ENCODE measurements around the gene SLX4.
"Not testable (repeated sequence)": the region's sequence is repeated elsewhere in the genome, so short reads cannot be mapped to it uniquely, and the experiment has no call there.

The SLX4 gene

DNA sequence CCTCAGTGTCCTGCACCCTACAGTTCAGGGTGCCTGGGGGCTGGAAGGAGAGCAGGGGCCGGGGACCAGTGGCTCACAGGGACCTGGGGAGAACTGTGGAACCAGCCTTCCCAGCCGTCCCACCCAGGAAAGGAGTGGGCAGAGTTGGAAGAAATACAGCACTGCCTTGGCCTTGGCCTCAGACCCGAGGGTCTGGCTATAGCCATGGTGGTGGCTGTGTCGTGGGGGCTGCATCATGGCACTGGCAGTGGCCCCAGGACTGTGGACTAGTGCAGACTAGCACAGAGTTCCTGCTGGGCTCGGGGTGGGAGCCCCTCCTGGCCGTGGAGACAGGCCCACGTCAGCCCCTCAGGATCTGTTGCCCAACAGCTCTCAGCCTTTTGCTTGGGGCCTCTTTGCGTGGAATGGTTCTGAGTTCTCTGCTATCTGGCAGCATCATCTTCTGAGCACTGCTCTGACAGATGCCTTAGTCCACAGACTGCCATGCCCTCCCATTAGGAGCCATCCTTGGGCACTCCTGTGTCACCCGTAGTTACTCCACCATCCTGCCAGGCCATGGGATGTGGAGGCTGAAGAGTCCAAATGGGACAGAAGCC lies 30.5 kb upstream of the SLX4 start:
- no peak for DNase-seq

DNA sequence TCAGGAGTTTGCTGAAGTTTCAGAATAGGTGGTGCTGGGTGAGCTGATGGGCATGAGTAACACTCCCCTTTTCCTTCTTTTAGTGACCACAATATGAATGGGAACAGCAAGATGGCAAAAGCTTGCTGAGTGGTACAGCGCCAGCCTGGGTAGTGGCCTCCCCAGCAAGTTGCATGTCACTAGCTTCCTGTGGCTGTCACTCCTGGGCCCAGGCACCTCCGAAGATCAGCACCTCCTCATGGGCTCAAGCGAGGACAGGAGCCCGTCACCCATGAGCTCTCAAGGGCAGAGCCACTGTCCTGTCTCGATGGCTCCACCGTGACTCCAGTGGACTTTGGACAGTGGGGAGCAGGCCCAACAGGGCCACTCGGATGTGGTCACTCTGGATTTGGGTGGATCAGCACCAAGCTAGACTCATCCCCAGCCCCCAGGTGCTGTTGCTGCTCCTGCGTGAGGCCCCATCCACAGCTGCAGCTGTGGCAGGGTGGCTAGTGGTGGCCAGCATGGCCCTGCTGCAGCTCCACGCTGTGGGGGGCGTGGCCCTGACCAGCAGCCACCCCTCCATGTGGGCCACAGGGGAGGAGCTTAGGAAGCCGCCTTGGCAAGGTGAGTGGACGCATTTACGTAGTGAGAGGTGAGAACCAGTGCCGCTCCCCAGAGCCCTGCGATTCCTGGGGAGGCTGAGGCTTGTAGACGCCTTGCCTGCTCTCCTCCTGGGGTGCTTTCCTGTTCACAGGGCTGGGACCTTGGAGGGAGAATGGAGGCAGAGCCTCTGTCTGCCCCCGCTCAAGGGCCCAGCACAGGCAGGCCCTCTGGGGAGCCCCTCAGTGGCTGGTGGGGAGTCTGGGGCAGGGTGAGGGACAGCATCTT lies 29.5 kb upstream of the SLX4 start:
- no peak for DNase-seq

DNA sequence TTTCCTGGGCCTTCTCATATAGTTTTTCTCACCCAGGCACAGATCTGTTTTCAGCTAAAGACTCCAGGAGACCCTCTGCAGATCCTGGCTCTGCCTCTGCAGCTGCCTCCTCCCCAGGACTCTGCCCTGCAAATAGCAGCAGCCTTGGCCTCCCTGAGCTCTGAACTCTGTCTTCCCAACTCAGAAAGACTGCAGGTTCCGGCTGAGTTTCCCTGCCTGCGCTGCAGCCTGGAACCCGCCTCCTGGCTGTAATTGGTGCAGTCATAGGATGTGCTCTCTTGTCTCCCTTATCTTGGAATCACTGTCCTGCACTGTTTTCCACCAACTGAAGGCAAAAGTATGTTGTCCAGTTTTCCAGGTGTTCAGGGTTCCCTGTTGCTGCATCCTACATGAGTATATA lies 28.8 kb upstream of the SLX4 start:
- DNase-seq = no peak

DNA sequence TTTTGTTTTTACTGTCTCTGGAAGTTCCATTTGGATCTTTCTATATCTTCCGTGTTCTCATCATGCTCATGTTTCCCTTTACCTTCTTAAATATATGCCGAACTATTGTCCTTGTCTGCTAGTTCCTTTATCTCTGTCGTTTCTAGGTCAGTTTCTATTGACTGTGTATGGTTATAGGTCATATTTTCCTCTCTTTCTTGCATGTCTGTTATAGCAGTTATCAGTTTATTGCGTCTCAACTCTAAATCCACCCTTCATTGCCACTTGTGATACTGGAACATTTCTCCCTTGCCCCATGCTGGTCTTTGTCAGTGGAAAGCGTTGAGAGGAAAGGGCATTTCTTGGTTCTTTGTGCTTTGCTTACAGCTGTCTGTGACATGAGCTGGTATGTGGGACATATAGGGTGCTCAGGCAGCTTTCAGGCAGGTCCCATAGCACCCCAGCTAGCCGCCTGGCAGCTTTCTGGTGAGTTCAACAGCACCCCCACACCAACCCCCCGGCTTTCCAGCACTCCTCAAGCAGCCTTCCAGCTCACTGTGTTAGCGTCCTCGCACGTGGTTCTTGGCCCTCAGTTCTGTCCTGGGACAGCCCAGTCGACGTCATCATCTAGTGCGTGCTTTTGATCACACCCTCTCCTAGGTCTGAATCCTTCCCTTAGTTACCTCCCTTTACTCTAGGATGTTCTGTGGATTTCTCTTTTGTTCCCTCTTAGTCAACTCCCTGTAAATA lies 27.7 kb upstream of the SLX4 start:
- DNase-seq = no peak

DNA sequence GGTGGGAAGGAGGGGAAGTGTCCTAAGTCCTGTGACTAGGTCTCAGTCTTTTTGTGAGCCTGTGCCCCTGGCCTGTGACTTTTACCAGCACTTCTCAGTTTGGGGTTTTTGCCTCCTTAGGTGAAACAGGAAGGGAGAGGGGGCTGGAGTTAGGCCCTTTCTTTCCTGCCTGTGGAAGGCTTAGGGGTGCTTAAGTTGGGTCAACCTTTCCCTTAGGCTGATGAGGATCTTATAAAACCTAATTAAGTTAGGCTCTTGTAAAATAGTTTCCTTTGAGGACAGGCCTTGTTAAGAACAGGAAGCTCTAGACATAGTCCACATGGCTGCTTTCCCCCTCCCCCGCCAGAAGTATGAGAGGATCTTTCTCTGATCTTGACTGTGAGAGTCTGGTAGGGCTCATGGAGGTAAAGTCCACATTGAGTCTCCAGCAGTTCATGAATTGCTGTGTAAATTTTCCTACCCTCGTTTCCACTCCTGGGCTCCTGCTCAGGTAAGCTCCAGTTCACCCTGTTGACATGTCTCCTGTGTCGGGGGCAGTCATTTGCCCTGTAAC lies 26.0 kb upstream of the SLX4 start:
- no peak for DNase-seq

DNA sequence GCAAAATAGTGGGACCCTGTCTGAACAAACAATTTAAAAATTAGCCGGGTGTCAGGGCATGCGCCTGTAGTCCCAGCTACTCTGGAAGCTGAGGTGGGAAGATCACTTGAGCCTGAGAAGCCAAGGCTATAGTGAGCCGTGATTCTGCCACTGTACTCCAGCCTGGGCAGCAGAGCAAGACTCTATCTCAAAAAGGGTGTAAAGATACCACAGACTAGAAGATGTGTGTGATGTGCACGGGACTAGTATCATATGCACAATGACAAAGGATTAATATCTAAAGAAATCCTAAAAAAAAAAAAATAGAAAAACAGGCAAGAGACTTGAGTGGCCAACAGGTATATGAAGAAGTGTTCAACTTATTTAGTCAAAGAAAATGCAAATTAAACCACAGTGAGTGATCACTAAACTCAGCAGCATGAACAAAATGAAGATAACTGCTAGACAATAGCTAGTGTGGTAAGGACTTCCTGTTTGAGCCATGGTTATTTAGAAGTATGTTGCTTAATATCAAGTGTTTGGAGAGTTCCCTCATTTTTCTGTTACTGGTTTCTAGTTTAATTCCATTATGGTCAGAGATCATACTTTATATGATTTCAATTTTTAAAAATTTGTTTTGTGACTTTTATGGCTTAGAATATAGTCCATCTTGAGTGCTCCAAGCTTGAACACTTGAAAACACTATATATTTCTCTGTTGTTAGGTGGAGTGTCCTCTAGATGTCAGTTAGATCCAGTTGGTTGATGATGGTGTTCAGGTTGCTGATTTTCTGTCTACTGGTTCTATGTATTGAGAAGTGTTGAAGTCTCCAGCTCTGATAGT lies 14.7 kb upstream of the SLX4 start:
- no peak for DNase-seq

DNA sequence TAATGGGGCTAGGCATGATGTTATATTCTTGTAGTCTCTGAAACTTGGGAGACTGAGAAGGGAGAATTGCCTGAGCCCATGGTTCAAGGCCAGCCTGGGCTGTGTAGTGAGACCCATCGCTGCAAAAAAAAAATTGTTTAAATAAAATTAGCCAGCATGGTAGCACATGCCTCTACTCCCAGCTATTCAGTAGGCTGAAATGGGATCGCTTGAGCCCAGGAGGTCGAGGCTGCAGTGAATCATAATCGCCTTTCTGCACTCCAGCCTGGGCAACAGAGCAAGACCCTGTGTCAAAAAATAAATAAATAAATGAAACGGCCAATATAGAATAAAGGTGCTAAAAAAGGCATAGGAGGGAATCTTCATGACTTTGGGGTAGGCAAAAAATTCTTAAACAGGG lies 13.9 kb upstream of the SLX4 start:
- no peak for DNase-seq

DNA sequence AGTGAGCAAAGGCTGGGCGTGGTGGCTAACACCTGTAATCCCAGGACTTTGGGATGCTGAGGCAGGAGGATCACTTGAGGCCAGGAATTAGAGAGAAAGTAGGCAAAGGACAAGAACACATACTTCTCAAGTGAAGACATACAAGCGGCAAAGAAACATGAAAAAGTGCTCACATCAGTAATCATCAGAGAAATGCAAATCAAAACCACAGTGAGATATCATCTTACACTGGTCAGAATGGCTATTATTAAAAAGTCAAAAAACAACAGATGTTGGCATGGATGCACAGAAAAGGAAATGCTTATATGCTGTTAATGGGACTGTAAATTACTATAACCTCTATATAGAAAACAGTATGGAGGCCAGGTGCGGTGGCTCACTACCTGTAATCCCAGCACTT lies 12.2 kb upstream of the SLX4 start:
- no peak for DNase-seq

DNA sequence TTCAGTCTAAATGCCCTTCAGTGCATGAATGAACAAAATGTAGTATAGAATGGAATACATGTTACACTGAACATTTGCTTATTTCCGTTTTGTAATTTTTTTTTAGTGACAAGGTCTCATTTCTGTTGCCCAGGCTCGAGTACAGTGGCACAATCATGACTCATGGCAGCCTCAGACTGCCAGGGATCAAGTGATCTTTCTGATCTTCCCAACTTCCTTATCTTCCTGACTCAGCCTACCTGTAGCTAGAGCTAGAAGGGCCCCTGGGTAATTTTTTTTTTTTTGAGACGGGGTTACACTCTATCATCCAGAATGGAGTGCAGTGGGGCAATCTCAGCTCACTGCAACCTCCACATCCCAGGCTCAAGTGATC lies 7.3 kb upstream of the SLX4 start:
- DNase-seq = no peak

DNA sequence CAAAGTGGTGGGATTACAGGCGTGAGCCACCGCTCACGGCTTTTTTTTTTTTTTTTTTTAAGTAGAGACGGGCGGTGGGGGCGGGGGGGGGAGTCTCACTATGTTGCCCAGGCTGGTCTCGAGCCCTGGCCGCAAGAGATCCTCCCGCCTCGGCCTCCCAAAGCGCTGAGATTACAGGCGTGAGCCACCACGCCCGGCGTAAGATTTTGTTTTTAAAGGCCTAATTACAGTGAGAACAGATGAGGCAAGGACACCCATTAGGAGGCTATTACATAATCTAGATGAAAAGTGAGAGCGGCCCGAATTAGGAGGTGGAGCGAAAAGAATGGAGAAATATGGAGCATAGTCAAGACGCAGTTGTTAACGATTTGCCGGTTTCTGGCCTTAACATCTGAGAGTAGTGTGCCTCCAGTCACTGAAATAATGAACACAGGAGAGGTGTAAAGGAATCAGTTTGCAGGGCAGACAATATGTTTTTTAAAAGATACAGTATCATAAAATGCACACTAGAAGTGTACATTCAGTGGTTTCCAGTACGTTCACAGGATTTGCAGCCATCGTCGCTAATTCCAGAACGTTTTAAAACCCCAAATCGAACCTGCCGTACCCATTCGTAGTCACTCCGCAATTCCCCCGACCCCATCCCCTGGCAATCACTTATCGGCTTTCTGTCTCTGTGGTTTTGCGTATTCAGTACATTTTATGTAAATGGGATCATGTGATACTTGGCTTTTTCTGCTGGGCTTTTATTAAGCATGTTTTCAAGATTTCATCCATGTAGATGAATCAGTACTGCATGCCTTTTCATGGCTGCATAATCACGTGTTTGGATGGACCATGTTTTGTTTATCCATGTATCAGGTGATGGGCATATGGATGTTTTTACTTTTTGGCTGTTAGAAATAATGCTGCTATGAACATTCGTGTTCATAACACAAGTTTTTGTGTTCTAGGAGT lies 1.4 kb upstream of the SLX4 start:
- DNase-seq = no peak

DNA sequence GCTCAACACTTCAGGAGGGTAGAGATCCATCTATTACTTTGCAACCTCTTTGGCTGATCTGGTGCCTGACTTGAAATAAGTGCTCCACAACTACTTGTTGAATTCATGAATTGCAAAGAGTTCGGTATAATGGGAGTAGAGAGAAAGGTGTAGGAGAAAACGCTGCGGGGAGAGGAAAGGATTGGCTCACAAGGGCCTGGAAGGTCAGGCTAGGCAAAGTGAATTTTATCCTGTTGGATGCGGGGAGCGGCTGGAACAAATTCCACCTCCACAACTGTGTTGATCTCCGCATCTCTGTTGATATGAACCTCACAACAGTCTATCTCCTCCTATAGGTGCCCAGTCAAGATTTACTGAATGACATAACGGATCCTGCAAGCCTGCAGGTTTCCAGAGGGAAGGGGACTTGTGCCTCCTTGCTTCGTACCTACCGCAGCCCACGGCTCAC lies 684 bp downstream of the SLX4 start:
- no peak for DNase-seq

DNA sequence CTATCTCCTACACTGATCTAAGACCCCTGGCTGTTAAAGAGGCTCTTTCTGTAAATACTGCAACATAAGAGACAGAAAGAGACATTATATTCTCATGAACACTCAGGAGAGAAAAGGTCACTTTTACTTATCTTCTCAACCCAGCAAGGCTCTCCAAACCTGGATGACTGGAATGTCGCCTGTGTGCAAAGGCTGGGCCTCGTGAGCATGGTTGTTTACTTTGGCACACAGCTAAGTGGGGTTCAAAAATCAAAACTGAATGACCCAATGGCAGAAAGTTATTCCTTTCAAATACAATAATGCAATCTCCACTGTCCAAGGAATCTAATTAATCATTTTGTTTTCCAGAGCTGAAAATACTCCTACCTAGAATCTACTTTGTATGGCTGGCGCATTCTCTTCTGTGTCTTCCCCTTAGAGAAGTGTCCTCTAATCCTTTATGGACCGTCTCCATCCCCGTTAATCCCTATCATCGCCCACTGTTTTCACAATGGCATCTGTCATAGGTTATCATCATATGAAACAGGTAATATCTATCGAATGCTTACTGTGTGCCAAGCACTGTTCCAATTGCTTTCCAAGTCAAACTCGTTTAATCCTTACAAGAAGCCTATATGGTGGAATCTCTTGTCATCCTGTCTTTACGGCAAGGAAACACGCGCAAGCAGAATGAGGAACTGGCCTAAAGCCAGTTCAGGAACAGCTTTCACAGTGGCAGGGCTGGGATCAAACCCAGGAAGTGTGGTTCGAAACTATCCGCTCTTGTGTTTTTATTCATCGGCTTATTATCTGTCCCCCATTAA lies 1.3 kb downstream of the SLX4 start:
- DNase-seq = no peak

DNA sequence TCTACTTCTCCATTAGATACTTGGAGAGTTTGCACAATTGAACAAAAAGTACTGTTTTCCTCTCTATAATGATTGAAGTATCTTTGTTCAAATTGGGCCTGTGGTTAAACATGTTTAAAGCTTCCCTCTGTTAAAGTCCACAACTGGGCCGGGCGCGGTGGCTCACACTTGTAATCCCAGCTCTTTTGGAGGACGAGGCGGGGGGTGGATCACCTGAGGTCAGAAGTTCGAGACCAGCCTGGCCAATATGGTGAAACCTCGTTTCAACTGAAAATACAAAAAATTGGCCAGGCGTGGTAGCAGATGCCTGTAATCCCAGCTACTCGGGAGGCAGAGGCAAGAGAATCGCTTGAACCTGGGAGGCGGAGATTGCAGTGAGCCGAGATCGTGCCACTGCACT lies 2.4 kb downstream of the SLX4 start:
- DNase-seq = not testable (repeated sequence)

DNA sequence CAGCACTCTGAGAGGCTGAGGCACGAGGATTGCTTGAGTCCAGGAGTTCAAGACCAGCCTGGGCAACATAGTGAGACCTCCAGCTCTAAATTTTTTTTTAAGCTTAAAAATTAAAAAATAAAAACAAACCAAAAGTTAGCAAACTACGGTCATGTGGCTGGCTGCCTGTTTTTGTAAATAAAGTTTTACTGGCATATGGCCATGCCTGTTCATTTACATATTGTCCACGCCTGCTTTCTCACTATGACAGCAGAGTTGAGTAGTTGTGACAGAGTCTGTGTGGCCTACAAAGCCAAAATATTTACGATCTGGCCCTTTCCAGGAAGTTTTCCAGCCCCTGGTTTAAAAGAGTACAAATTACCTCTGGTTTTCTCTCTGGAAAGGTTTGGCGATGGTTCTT lies 3.3 kb downstream of the SLX4 start:
- DNase-seq = no peak

DNA sequence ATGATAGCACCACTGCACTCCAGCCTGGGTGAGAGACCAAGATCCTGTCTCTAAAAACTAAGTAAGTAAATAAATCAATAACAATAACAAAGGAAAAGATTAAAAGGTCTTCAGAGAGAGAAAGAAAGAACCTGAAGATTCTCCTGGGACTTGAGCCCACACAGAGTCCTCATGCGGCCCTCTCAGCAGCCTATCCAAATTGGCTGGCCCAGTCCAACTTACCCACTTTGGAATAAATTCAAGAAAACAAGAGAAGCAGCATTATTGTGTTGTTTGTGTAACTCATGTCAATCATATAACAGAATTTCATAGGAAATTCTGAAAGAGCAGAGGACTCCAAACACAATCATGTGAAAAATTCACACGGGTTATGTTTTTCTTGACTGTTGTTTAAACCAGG lies 3.8 kb downstream of the SLX4 start:
- DNase-seq = no peak

DNA sequence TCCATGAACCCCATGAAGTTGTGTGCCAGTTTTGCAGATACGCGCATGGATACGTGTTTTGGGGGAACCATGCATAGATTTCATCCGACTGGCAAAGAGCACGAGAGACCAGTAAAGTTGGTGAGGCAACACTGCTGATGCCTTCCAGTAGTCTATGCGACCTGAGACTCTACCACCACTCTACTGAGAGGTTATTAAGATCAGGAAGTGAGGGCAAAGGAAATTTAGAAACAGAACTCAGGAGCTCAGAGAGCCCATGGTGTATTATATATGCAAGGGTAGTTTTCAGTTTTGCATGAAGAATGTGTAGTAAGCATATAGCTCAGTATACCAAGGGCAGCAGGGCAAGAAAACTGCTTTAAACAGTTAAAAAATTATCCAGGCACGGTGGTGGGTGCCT lies 4.2 kb downstream of the SLX4 start:
- DNase-seq = no peak

DNA sequence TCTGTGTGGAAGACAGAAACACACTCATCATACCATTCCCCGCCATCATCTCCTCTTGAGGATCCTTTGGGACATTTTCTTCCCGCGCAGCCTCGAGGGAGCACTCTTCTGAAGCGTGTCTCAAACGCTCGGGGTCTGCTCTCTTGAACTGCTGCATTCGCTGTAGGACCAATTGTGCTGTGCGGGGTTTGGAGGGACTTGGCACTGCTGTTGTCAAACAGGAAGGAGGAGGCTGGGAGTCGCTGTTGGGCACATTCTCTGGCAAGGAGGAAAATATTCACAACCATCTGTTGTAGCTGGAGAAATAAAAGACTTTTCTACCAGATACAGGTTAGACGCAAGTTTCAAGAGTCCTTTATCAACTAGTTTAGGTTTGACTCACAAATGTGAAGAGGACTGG lies 5.0 kb downstream of the SLX4 start:
- no peak for DNase-seq

DNA sequence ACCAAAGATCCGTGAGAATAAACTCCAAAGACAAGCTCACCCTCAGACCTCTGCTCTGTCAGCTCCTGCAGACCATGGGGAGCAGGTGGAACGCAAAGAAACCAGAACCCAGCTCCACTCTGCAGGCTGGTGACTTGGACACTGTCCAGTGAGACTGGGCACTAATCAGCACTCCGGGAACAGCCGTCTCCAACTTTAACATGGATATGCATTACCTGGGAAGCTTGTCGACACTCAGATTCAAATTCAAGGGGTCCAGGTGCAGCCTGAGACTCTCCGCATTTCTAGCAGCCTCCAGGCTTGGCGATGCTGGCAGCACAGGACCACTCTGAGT lies 9.1 kb downstream of the SLX4 start:
- DNase-seq = no peak

DNA sequence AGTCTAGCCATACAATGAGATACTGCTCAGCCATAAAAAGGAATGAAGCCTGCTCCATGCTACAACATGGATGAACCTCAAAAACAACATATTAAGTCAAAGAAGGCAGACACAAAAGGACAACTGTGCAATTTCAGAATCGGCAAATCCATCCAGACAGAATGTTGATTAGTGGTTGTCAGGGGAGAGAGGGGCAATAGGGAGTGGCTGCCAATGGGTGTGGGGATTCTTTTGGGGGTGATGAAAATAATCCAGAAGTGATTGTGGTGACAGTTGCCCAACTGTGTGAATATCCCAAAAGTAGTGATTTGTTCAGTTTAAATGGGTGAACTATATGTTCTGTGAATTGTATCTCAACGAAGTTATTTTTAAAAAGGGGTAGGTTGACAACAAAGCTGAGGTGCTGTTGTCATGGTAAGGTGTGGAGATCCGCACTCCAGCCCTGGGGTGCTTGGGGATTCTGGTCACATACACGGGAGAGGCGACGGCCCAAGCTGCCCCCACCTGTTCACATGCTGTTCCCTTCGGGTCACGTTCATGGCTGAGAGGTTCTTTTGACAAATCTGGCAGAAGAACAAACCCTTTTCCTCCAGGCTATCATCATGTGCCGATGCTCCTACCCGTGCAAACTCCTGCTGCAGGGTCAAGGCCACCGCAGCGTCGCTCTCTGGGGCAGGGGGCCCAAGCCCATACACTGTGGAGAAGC lies 9.6 kb downstream of the SLX4 start:
- DNase-seq = no peak

DNA sequence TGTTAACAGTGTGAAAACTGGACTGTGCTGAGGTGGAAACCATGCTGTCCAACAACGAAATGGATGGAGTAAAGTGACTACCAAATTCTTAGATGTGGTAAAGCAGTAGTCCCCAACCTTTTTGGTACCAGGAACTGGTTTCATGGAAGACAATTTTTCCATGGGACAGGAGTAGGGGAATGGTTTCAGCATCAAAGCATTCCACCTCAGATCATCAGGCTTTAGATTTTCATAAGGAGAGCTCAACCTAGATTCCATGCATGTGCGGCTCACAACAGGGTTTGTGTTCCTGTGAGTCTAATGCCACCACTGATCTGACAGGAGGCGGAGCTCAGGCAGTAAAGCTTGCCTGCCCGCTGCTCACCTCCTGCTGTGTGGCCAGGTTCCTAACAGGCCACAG lies 11.5 kb downstream of the SLX4 start:
- no peak for DNase-seq

All from NCI-H2107 (cell line).